H1 (cell line): ENCODE data around the gene MACROH2A1. TPM values are rescaled to one million over a fixed set of nuclear protein-coding genes. Genes with fewer than 3 reads are reported as not detected.

Experiments used
- CBX8 ChIP-seq: fragments of 300-800, 300-1000 bp; sonication (generic); IDR thresholded peaks from 2 replicates; pipeline ENCODE4 v1.7.1; 2016; ENCODE audit warnings: low read depth, low read length, borderline replicate concordance
- polyA plus RNA-seq, 7 experiments: library from polyadenylated mRNA; depleted of rRNA in 3 of 7; stranded (reverse) in 5 of 7; unstranded in 2 of 7; fragments of >200 nt in 5 of 7; fragments of 200-250 nt in 2 of 7; gene quantifications; 1 replicate in 5 of 7; 2 replicates in 1 of 7; 4 replicates in 1 of 7; pipeline versions ENCODE4 v1.2.1 to v1.2.3, GENCODE V29; 2011 to 2013; ENCODE audit warnings: missing spikeins in 2 of 7, mixed read lengths in 2 of 7
- total RNA-seq: library from RNA; stranded (reverse); fragmentation: NEBNext Ultra II Directional; extraction: Animal tissue kit (Norgen Biotek cat#: 25700); gene quantifications from 2 replicates; pipeline ENCODE4 v1.2.1, GENCODE V29; 2021

The MACROH2A1 gene
- total and polyA plus RNA-seq, 2 of the 8 experiments (the other 6 are each of a cell fraction or from before 2014, with no cell fraction given) = 60.0 to 92.3 TPM

DNA sequence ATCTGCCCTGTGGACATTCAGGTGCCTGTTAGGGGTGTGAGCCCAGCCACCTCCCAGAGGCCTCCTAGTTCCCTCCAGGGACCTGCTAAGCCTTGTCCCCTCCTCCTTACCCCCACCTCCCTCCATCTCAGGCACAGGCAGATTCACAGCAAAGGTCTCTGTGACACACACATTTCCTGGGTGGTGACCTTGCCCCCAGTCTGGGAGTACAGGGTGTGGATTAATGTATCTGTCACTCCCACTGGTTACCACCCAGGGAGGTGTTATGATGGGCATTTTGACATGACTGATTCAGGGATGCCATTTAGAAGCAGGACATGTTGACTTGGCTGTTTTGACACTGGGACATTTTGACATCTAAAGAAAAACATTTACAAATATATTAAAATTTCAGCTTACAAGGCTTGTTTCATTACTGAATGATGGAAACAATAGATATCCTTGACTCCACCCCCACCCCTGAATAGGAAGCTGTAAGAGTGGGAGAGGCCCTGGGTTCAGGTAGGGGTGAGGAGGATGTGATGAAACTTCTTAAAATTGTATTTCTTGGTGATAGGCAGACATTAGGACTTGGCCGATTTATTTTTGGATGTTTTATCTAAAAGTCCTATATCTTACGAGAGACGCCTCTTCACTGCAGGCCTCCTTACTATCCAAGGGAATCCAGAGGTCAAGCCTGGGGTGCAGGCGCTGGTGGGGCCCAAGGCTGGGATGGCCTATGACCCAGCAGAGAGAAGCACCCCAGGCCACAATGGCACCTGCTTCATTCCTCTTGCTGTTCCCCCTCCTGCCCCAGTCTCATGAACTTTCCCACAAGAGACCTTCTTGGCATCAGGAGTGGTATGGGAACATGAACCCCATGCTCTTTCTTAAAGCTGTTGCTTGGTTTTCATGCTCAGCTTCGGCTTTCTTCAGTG lies 101.9 kb downstream of the MACROH2A1 start (continued):
- no peak for TF ChIP-seq CBX8
